Activated CD4-positive, alpha-beta memory T cell treated with anti-CD3 and anti-CD28 coated beads, Interleukin-2, amount 10 ng/mL, durations not matched to agents 7 days and 5 days (primary cell): ENCODE results near the gene PRIMA1. TPM values are rescaled to one million over a fixed set of nuclear protein-coding genes. Genes with fewer than 3 reads are reported as not detected.

Experiments
- CTCF ChIA-PET: fragments of 350-600 bp; sonication (Branson Sonifier 250); formaldehyde crosslinking; loops from one replicate; lab custom pipeline; 2021; ENCODE audit warnings: antibody characterized with exemption, inconsistent platforms; lab: Charles Lee
- POLR2A ChIA-PET: fragments of 350-600 bp; sonication (Branson Sonifier 250); formaldehyde crosslinking; loops from one replicate; lab custom pipeline; 2021; ENCODE audit warnings: antibody characterized with exemption; lab: Charles Lee
- DNase-seq: peaks from one replicate; pipeline ENCODE4 v3.0.0-alpha.2; 2020
- H3K27ac Mint-ChIP-seq: one replicate; pipeline ENCODE4 v1.8.0; 2021; ENCODE audit warnings: mild to moderate bottlenecking, mixed read lengths
- H3K27me3 Mint-ChIP-seq: one replicate; pipeline ENCODE4 v1.8.0; 2021; ENCODE audit warnings: mixed read lengths
- H3K36me3 Mint-ChIP-seq: one replicate; pipeline ENCODE4 v1.8.0; 2021; ENCODE audit warnings: low read depth, mixed read lengths
- H3K4me1 Mint-ChIP-seq: one replicate; pipeline ENCODE4 v1.8.0; 2021; ENCODE audit warnings: mixed read lengths
- H3K4me3 Mint-ChIP-seq: one replicate; pipeline ENCODE4 v1.8.0; 2021; ENCODE audit warnings: mild to moderate bottlenecking, mixed read lengths
- H3K9me3 Mint-ChIP-seq: one replicate; pipeline ENCODE4 v1.8.0; 2021; ENCODE audit warnings: mixed read lengths
- total RNA-seq, 2 experiments: library from RNA; stranded (reverse); gene quantifications; one replicate each; pipeline ENCODE4 v1.2.3, GENCODE V29; 2021

The PRIMA1 gene
- total RNA-seq, 2 experiments from 2014 or later, result not detected

- POLR2A ChIA-PET, result no interaction called here
- H3K4me1 Mint-ChIP-seq, result no peaks in the 10 kb centered on the region
- CTCF ChIA-PET, result no interaction called here
- DNase-seq, result no peak
- H3K36me3 Mint-ChIP-seq, result no peaks in the 10 kb centered on the region
- H3K27ac Mint-ChIP-seq, result no peak overlapping the region
- no peak overlapping the region for H3K4me3 Mint-ChIP-seq
- H3K27me3 Mint-ChIP-seq, result peaks cover 2% of the 10 kb centered on the region
- H3K9me3 Mint-ChIP-seq, result no peaks in the 10 kb centered on the region
These were observed 44.1 kb downstream of the PRIMA1 start for GRCh38 chr14:93744176-93744575.

DNA sequence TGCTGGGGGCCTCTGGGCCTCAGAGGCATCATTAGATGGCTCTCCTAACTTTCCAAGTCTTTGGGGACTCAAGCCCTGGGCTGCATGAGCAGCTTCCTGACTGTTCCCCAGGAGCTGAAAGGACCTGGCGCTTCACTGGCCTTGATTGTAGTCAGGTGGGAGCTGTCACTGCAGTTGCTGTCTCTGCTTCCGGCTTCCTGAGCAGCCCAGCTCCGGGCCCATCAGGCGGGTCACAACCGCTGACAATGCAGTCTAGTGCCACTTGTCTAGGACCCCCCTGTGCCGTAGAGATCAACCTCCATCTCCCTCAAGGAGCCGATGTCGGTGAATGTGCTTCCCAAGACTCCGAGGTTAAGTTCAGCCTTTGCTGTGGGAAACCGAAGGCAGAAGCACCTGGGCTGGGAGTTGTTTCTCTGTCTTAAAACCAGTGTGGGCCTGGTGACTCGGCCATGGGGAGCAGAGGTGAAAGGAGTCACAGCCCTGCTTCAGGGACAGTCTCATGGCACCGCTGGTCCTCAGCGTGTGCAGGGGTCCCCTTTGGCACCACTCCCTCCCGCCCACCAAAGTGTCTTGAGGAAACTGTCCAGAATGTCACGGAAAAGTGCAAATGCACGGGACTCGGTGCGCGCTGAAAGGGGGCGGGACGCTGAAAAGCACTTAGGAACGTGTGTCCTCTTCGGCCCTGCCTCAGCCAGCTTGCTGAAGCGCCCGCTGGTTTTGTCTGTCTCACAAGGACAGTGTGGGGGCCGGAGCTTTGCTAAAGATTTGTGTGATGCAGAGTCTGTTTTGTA lies 44.8 kb downstream of the PRIMA1 start:
- POLR2A ChIA-PET, result no interaction called here
- Mint-ChIP-seq H3K36me3 (no peaks in the 10 kb centered on the region), H3K4me3 (no peak overlapping the region), H3K9me3 (no peaks in the 10 kb centered on the region), H3K27me3 (peaks cover 2% of the 10 kb centered on the region), H3K4me1 (no peaks in the 10 kb centered on the region), H3K27ac (no peak overlapping the region)
- CTCF ChIA-PET, result no interaction called here
- DNase-seq, result no peak

- Mint-ChIP-seq H3K27me3 (peaks cover 5% of the 10 kb centered on the region), H3K9me3 (no peaks in the 10 kb centered on the region), H3K4me1 (no peaks in the 10 kb centered on the region), H3K4me3 (no peak overlapping the region), H3K36me3 (no peaks in the 10 kb centered on the region), H3K27ac (no peak overlapping the region)
- POLR2A ChIA-PET, result no interaction called here
- CTCF ChIA-PET, result no interaction called here
- no peak for DNase-seq
These were observed 45.5 kb downstream of the PRIMA1 start for GRCh38 chr14:93742761-93743160.

- H3K9me3 Mint-ChIP-seq, result no peaks in the 10 kb centered on the region
- H3K4me3 Mint-ChIP-seq, result no peak overlapping the region
- H3K27me3 Mint-ChIP-seq, result peaks cover 5% of the 10 kb centered on the region
- no peak overlapping the region for H3K27ac Mint-ChIP-seq
- no peak for DNase-seq
- H3K36me3 Mint-ChIP-seq, result no peaks in the 10 kb centered on the region
- ChIA-PET POLR2A (no interaction called here), CTCF (no interaction called here)
- H3K4me1 Mint-ChIP-seq, result no peaks in the 10 kb centered on the region
These were observed 46.6 kb downstream of the PRIMA1 start for GRCh38 chr14:93741556-93742230.

- Mint-ChIP-seq H3K27ac (no peak overlapping the region), H3K27me3 (peaks cover 3% of the 10 kb centered on the region), H3K4me1 (no peaks in the 10 kb centered on the region), H3K9me3 (no peaks in the 10 kb centered on the region), H3K36me3 (no peaks in the 10 kb centered on the region), H3K4me3 (no peak overlapping the region)
- no peak for DNase-seq
- ChIA-PET CTCF (no interaction called here), POLR2A (no interaction called here)
These were observed 50.7 kb downstream of the PRIMA1 start for GRCh38 chr14:93737634-93738033.

GRCh38 chr14:93736378-93737014 lies 51.8 kb downstream of the PRIMA1 start:
- DNase-seq, result no peak
- Mint-ChIP-seq H3K4me1 (no peaks in the 10 kb centered on the region), H3K27ac (no peak overlapping the region), H3K9me3 (no peaks in the 10 kb centered on the region), H3K4me3 (no peak overlapping the region), H3K36me3 (no peaks in the 10 kb centered on the region), H3K27me3 (peaks cover 3% of the 10 kb centered on the region)
- ChIA-PET CTCF (no interaction called here), POLR2A (no interaction called here)

DNA sequence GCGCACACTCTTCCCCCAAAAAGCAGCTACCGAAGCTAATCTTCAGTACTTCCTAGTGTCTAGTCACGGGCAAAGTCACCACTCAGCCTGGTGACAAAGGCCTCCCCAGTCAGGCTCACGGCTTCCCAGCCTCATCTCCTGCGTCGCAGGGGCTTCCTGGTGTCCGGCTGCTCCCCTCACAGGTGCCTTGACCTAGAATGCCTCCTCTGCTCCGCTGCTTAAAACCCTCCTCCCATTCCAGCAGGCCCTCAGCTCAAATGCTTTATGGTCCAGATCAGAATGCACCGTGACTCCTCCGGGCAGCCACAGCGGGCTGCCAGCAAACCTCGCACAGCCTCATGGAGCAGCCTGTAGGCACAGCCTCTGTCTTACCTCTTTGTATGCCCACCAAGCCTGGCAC lies 53.1 kb downstream of the PRIMA1 start:
- Mint-ChIP-seq H3K9me3 (no peaks in the 10 kb centered on the region), H3K4me3 (no peak overlapping the region), H3K27ac (no peak overlapping the region), H3K36me3 (no peaks in the 10 kb centered on the region), H3K27me3 (peaks cover 3% of the 10 kb centered on the region), H3K4me1 (no peaks in the 10 kb centered on the region)
- ChIA-PET POLR2A (no interaction called here), CTCF (no interaction called here)
- DNase-seq, result no peak

DNA sequence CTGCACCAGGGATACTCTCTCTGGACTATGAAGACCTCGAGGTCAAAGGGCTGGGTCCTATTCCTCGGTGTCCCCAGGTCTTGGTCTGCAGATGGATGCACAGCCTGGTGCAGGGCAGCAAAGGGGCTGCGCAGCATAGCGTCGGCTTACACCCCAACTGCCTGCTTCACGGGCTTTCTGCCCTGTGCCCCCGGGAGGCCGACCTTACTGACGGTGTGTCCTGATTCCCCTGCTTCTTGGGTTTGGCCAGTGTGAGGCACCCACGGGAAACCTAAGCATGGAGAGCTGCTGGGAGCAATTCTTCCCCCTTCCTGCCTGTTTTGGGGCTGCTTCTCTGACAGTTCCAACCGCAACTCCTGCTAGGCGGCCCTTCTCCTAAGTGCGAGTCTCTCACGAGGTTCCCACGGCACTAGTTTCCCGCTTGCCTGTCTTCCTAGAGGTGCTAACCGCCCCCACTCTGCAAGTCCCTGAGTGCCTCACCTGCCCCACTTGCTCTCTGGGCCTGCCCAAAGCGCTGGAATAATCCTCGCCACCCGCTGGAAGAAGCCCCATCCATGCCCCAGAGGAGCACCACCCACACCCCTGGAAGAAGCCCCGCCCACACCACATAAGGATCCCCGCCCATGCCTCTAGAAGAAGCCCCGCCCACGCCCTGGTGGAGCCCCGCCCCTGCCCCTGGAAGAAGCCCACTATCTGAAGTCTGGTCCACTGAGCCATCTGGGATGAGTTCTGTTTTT lies 54.0 kb downstream of the PRIMA1 start:
- no peak for DNase-seq
- Mint-ChIP-seq H3K4me3 (no peak overlapping the region), H3K4me1 (no peaks in the 10 kb centered on the region), H3K36me3 (no peaks in the 10 kb centered on the region), H3K9me3 (no peaks in the 10 kb centered on the region), H3K27ac (no peak overlapping the region), H3K27me3 (peaks cover 7% of the 10 kb centered on the region)
- POLR2A ChIA-PET, result no interaction called here
- CTCF ChIA-PET, result no interaction called here

- ChIA-PET POLR2A (no interaction called here), CTCF (no interaction called here)
- Mint-ChIP-seq H3K4me3 (no peak overlapping the region), H3K4me1 (no peaks in the 10 kb centered on the region), H3K27me3 (peaks cover 7% of the 10 kb centered on the region), H3K27ac (no peak overlapping the region), H3K9me3 (no peaks in the 10 kb centered on the region), H3K36me3 (no peaks in the 10 kb centered on the region)
- no peak for DNase-seq
These were observed 54.7 kb downstream of the PRIMA1 start for GRCh38 chr14:93733631-93734030.

DNA sequence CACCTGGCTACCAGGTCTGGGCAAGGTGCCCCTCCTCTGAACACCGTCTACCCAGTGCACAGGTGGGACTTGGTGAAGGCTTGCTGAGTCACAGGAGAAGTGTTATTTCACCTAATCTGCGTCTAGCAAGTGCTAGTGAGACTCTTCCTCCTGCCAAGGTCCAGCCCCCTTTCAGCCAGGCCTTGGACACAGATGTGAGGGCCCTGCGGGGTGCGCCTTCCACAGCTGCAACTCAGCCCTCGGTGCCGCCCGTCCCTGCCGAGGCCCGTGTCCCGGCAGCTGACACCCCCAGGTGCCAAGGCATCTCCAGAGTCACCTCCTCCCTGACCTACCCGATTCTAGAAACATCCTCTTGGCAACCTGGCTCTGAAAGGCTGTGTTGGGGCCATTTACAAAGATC lies 55.1 kb downstream of the PRIMA1 start:
- H3K9me3 Mint-ChIP-seq, result no peaks in the 10 kb centered on the region
- H3K4me3 Mint-ChIP-seq, result no peak overlapping the region
- POLR2A ChIA-PET, result no interaction called here
- H3K27me3 Mint-ChIP-seq, result peaks cover 7% of the 10 kb centered on the region
- H3K36me3 Mint-ChIP-seq, result no peaks in the 10 kb centered on the region
- CTCF ChIA-PET, result no interaction called here
- DNase-seq, result no peak
- H3K4me1 Mint-ChIP-seq, result no peaks in the 10 kb centered on the region
- H3K27ac Mint-ChIP-seq, result no peak overlapping the region

DNA sequence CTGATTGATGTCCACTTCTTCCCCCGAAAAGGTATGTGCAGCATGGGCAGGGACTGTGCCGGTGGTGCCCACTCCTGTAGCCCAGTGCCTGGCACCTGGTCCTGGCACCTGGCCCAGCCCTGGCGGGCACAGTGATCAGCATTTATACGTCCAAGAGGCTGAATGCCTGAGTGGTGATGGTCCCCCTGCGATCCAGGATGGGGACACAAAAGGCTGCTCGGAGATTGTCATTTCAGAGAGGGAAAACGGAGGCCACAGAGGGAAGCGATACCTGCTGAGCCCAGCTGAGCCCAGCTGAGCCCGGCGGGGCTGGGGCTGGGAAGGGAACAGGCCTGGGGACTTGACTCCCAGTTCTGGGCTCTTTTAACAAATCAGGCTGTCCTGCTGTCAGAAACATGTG lies 55.8 kb downstream of the PRIMA1 start:
- Mint-ChIP-seq H3K27ac (no peak overlapping the region), H3K9me3 (no peaks in the 10 kb centered on the region), H3K36me3 (no peaks in the 10 kb centered on the region), H3K27me3 (peaks cover 3% of the 10 kb centered on the region), H3K4me3 (no peak overlapping the region), H3K4me1 (no peaks in the 10 kb centered on the region)
- ChIA-PET CTCF (no interaction called here), POLR2A (no interaction called here)
- no peak for DNase-seq

DNA sequence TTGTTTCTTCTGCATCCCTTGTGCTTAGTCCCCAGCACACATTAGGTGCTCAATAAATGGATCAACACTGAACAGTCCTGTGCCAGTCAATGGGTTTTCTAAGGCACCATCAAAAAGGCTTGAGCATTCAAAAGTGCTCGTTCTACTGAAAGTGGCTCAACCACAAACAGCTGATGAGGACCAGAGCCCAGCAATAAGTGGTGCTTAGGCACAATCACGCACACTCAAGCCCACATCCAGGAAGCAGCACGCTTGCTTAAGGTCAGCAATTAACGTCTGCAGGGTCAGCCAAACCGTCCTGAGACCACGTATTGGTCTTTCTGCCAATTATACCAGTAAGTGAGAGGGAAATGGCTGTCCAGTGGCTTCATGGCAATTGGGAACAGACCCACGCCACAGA lies 56.5 kb downstream of the PRIMA1 start:
- no peak for DNase-seq
- Mint-ChIP-seq H3K4me3 (no peak overlapping the region), H3K27me3 (peaks cover 3% of the 10 kb centered on the region), H3K9me3 (no peaks in the 10 kb centered on the region), H3K36me3 (no peaks in the 10 kb centered on the region), H3K27ac (no peak overlapping the region), H3K4me1 (no peaks in the 10 kb centered on the region)
- CTCF ChIA-PET, result no interaction called here
- POLR2A ChIA-PET, result no interaction called here

GRCh38 chr14:93729993-93730392 lies 58.3 kb downstream of the PRIMA1 start:
- no peaks in the 10 kb centered on the region for H3K36me3 Mint-ChIP-seq

More at GRCh38 chr14:93729993-93730392, 58.3 kb downstream of the PRIMA1 start:
- CTCF ChIA-PET, result interaction anchor here (1.2 kb wide), 1 partner anchor 75 kb away, joined by 5 read pairs; no protein-coding TSS in a partner anchor
- peaks cover 3% of the 10 kb centered on the region for H3K27me3 Mint-ChIP-seq
- H3K27ac Mint-ChIP-seq, result no peak overlapping the region
- no peak overlapping the region for H3K4me3 Mint-ChIP-seq
- DNase-seq, result no peak
- POLR2A ChIA-PET, result no interaction called here
- no peaks in the 10 kb centered on the region for H3K9me3 Mint-ChIP-seq
- no peaks in the 10 kb centered on the region for H3K4me1 Mint-ChIP-seq
